GM21576 (cell line): ENCODE data around the gene BNIP3.

Experiments
- ATAC-seq: cut with Tn5 transposase; IDR thresholded peaks from one replicate; pipeline ENCODE4 v1.9.1; 2021; ENCODE audit warnings: mild to moderate bottlenecking, moderate library complexity; ENCODE audit not compliant: unreplicated experiment

BNIP3 gene

GRCh38 chr10:131981429-131982184 lies at the start of gene BNIP3:
Gene BNIP3, minus strand, starts transcription at chr10:131981923. Its CDS starts 117 bp downstream, at chr10:131981806.
- ATAC-seq, result peak; percentile 84

- no peak for ATAC-seq
These were observed 49.3 kb upstream of the BNIP3 start for GRCh38 chr10:132030898-132031463.

DNA sequence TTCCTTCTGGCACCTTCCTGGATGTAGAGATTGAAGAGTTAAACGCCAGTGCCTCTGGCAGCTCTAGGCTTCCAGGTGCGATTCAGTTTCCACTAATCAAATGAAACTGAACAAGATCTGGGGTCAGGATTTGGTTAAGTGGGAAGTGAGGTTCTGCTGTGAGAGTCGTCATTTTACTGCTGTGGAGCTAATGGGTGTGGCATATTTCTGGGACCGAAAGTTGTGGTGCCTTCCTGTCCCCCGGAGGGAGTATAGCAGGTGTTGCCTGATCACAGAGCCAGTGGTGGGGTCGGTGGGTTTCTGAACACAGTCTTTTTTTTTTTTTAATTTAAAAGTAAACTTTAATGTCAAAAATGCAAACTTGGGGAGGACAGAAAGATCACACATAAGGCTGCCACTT lies 47.0 kb upstream of the BNIP3 start:
- ATAC-seq, result no peak

DNA sequence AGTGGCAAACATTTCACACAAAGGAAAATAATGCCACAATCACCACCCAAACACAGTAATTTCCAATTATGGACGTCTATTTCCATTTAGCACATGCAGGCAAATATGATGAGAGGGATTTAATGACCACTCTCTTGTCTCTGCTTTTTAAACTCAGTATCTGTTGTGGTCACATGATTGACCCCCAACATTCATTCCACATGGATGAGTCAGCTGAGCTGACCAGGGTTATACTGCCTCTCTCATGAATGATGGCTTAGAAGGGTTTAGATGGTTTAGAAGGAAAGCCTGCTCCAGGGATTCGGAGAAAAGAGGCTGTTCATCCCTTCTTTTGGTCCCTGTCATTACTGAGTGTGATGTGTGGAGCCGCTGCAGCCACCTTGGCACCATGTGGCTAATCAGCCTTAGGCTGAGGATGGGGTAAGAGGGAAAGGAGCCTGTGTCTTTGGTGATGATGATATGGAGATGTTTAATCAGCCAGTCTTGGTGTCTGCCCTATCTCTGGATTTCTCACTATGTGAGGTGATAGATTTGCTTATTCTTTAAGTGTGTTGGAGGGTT lies 45.8 kb upstream of the BNIP3 start:
- no peak for ATAC-seq

DNA sequence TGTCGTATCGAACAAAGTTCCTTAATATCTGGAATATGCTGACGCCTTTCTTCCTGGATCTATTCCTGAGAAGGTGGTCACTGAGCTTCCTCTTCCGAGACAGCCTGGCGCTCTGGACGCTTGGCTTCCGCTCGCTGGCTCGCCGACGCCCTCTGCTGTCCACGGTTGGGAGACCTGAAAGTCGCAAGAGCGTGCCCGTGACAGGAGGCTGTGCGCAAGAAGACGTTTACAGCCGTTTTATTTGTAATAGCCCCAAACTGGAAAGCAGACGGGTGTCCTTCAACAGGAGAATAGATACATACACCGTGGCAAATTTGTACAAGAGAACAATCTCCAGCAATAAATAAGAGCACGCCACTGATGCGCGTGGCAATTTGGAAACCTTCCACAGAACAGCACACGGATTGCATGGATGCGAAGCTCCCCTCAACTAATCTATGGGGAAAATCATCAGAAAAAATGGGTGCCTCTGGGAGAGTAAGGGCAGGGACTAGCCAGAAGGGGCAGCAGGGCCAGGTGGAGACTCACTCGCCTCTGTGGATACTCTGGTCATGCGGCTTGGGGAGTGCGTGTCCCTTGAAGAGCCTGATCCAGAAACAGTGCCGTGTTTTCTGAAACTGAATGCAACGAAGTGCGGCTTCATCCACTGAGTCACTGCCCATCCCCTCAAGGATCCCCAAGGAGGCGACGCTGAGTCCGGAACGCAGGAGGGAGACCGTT lies 41.5 kb upstream of the BNIP3 start:
- peak; percentile 81 for ATAC-seq

- ATAC-seq, result no peak
These were observed 40.5 kb upstream of the BNIP3 start for GRCh38 chr10:132022241-132022640.

GRCh38 chr10:132021504-132022143 lies 39.9 kb upstream of the BNIP3 start:
- ATAC-seq, result no peak

- no peak for ATAC-seq
These were observed 39.3 kb upstream of the BNIP3 start for GRCh38 chr10:132021046-132021445.

DNA sequence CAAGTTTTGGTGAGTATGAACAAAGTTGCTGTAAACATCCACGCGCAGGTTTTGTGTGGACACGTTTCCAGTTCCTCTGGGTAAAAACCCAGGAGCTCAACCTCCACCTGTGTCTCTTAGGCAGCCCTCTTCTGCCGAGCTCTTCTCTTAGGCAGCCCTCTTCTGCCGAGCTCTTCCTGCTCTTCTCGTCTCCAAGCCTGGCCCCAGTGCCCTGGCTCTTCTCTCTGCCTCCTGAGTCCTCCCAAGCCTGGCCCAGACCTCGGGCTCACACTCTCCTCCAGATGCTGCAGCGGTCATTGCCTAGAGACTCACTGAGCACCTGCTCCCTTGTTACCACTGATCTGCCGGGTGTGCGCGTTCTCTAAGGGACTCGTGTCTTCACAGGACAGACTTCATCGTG lies 38.7 kb upstream of the BNIP3 start:
- no peak for ATAC-seq

DNA sequence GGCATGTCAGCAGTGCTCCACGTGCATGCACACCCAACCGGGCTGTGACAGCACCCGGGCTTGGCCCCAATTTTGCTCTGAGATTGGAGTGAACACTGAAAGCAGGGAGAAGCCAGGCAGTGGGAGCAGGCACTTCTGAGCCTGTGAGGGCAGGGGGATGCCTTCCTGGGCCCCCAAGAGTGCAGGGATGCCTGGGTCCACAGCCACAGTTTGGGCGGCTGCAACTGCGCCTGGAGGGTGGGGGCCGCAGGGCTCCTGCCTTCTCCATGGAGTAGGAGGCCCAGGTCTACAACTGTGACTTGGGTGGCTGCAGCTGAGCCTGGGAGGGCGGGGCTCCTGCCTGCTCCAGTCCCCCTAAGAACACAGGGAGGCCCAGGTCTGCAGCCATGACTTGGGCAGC lies 37.6 kb upstream of the BNIP3 start:
- ATAC-seq, result no peak

- no peak for ATAC-seq
These were observed 36.7 kb upstream of the BNIP3 start for GRCh38 chr10:132018446-132018845.

- ATAC-seq, result no peak
These were observed 34.8 kb upstream of the BNIP3 start for GRCh38 chr10:132016514-132016913.

GRCh38 chr10:132011445-132011844 lies 29.7 kb upstream of the BNIP3 start:
- ATAC-seq, result no peak

- ATAC-seq, result no peak
These were observed 29.3 kb upstream of the BNIP3 start for GRCh38 chr10:132011024-132011423.

GRCh38 chr10:132010483-132010882 lies 28.8 kb upstream of the BNIP3 start:
- ATAC-seq, result no peak

DNA sequence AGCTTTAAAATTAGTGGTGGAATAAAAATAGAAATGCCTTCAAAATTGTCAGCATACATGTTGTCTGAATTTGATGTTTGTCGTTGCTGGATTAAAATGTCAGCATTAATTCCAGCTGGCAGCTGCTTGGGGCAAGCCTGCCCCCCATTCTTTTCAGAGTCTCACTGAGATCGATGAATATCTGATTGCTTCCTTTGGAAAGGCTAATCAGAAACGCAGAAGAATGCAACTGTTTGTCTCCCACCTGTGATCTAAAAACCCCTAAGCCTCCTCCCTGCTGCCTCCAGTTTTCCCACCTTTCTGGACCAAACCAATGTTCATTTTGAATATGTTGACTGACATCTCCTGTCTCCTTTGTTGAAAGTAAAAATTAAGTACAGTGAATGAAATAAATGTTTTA lies 27.9 kb upstream of the BNIP3 start:
- no peak for ATAC-seq

DNA sequence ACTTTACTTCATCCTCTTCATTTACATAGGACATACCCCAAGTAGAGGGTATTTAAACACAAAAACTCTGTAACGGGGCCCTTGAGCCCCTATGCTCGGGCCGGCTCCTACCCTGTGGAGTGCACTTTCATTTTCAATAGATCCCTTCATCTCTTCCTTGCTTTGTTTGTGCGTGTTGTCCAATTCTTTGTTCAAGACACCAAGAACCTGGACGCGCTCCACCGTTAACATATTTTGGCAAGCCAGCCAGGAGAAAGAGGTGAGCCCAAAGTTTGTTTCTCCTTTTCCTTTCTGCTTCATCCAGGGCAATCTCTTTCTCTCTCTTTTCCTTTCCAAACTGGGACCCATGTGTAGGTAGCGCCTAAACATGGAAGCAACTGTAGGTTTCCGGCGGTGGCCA lies 26.0 kb upstream of the BNIP3 start:
- ATAC-seq, result no peak

DNA sequence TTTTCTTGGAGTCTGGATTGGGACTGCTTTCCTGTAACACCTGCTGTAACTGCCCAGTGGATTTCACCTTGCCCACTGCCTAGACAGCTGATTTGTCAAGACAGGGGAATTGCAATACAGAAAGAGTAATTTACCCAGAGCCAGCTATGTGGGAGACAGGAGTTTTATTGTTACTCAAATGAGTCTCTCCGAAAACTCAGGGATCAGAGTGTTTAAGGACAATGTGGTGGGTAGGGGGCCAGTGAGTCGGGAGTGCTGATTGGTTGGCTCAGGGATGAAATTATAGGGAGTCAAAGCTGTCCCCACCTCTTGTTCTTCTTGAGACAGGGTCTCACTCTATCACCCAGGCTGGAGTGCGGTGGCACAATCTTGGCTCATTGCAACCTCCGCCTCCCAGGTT lies 25.2 kb upstream of the BNIP3 start:
- no peak for ATAC-seq

DNA sequence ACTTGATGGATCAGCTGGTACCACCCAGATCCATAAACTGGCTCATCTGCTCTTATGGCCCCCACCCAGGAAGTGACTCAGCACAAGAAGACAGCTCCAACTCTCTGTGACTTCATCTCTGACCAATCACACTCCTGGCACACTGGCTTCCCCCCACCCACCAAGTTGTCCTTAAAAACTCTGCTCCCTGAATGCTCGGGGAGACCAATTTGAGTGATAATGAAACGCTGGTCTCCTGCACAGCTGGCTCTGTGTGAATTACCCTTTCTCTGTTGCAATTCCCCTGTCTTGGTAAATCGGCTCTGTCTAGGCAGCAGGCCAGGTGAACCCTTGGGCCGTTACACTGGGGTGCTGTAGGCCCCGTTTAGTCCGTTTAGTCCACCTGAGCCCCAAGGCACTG lies 23.4 kb upstream of the BNIP3 start:
- ATAC-seq, result no peak

GRCh38 chr10:132004052-132004451 lies 22.3 kb upstream of the BNIP3 start:
- no peak for ATAC-seq

DNA sequence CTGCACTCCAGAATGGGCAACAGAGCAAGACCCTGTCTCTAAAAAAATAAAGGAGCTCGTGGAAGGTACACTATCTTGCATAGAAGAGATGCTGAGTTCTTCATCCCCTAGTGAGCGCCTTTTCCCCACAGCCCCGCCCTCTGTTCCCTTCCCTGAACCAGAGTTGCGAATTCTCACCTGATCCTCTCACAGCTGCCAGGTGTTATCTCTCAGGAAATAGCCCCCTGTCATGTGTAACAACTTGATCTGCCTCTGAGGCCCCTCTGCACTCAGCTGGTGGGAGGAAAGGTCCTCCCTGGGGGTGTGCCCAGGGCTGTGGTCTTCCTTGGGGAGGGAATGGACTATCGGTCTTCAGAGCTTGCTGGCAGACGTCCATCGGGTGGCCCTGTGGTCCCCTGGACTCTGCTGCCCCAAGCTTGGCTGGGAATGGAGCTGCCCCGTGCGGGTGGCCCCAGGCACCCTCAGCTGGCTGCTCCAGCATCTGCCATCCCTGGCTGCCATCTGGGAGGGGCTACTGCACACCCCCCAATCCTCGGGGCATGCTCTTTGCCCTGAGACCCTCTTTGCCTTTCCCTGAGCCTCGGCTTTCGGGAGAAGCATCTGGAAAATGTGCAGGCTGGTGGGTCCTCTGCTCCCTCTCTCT lies 21.7 kb upstream of the BNIP3 start:
- no peak for ATAC-seq
